Hindlimb muscle (tissue), 1 donor: ENCODE data around the gene MYH16. TPM values are rescaled to one million over a fixed set of nuclear protein-coding genes. Genes with fewer than 3 reads are reported as not detected.
"Not testable (repeated sequence)": the region's sequence is repeated elsewhere in the genome, so short reads cannot be mapped to it uniquely, and the experiment has no call there.

ENCODE experiments used
- DNase-seq: peaks from one replicate; pipeline ENCODE4 v3.0.0-alpha.2; 2013
- polyA plus RNA-seq: library from polyadenylated mRNA; unstranded; fragments of 120-200 nt; gene quantifications from one replicate; pipeline ENCODE4 v1.2.1, GENCODE V29; 2013; ENCODE audit not compliant: insufficient read length

The MYH16 gene
- 0.08 TPM for polyA plus RNA-seq

DNA sequence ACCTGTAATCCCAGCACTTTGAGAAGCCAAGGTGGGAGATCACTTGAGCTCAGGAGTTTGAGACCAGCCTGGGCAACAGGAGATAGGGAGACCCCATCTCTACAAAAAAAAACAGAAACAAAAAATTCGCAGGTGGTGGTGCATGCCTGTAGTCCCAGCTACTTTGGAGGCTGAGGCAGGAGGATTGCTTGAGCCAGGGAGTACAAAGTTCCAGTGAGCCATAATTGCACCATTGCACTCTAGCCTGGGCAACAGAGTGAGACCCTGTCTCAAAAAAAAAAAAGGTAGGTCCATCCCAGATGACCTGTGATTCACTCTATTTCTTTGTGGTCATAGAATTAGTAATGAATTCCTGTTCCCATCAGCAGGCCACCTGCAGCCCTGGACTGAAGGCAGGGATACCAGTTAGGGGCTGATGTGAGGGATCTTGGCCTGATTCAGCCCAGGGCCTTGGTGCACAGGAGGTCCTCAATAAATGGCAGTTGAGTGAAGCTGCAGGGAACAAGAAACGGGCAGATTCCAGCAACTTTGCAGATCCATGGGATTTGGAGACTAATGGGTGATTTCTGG, at the start of gene MYH16:
Gene MYH16 (plus strand): TSS at position 364 of the 570 bp plus-strand sequence.
- no peak for DNase-seq

- DNase-seq, result not testable (repeated sequence)
Observed at GRCh38 chr7:99224263-99224898, 48.3 kb upstream of the MYH16 start.

DNA sequence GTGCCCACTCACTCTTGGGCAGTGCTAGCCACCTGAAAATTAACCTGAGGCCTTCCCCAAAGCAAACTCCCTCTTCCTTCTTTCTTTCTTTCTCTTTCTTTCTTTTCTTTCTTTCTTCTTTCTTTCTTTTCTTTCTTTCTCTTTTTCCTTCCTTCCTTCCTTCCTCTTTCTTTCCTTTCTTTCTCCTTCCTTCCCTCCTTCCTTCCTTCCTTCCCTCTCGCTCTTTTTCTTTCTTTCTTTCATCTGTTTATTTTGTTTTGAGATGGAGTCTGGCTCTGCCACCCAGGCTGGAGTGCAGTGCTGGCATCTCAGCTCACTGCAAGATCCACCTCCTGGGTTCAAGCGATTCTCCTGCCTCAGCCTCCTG, 47.8 kb upstream of the MYH16 start:
- DNase-seq, result no peak

- DNase-seq, result no peak
Observed at GRCh38 chr7:99229234-99229633, 43.4 kb upstream of the MYH16 start.

GRCh38 chr7:99232082-99232770, 40.4 kb upstream of the MYH16 start:
- DNase-seq, result no peak

DNA sequence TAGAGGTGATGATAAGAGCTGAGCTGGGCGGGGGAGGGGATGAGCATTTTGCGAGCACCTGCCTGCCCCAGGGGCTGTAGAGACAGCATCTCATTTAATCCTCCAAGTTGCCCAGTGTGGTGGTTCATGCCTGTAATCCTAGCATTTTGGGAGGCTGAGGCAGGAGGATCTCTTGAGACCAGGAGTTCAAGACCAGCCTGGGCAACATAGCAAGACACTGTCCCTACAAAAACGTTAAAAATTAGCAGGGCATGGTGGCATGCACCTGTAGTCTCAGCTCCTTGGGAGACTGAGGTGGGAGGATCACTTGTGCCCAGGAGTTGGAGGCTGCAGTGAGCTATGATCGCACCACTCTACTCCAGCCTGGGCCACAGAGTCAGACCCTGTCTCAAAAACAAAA, 39.7 kb upstream of the MYH16 start:
- DNase-seq, result not testable (repeated sequence)

GRCh38 chr7:99234185-99234584, 38.5 kb upstream of the MYH16 start:
- no peak for DNase-seq

- DNase-seq, result no peak
Observed at GRCh38 chr7:99235925-99236324, 36.7 kb upstream of the MYH16 start.

DNA sequence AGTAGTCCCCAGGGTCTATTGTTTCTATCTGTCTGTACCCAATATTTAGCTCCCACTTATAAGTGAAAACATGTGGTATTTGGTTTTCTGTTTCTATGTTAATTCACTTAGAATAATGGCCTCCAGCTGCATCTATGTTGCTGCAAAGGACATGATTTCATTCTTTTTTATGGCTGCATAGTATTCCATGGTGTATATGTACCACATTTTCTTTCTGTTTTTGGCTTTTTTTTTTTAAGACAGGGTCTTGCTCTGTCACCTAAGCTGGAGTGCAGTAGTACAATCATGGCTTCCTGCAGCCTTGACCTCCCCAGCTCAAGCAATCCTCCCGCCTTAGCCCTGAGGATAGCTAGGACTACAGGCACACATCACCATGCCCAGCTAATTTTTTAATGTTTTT, 34.8 kb upstream of the MYH16 start:
- not testable (repeated sequence) for DNase-seq

DNA sequence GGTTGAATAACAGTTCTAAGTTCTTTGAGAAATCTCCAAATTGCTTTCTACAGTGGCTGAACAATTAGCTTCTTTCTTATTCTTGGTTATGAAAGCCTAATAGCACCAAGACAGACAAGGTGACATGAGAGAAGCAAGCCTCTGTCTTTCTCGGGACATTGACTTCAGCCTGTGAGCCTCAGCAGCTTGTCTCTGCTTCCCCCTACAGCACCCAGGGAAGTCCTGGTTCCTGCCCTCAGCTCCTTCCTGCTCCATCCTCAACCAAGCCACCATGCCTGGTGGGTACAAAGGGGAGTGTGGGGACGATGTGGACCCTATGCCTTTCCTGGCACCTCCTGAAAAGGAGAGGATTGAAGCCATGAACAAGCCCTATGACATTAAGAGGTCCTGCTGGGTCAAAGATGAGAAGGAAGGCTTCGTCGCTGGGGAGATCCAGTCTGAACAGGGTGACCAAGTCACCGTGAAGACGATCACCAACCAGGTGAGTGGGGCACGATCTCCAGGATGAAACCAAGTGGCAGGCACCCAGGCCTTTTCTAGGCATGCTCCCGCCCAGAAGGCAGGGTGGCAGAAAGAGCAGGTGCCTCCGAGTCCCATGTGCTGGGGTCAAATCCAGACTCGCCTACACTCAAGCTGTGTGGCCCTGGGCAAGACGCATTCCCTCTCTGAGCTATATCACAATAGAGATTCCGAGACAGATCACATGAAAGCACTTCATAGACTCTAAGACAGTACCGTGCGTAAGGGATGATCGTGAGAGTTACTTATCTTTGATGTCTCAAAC, 33.9 kb upstream of the MYH16 start:
- DNase-seq, result no peak

DNA sequence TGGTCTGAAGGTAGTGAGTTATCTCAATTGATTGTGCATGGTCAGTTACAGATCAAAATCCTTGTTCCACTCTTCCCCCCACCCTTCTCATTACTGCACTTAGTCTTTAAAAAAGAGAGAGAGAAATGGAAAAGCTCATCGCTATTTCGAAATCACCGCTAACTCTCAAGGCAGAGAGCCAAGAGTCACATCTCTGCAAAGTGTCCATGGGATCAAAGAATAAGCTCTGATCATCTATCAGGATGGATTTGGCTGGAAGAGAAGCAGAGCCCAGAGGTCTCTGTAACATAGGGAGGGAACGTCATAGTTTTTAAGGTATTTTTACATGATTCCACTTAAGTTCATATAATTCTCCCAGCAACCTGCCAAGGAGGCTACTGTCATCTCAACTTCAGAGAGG, 30.0 kb upstream of the MYH16 start:
- no peak for DNase-seq

GRCh38 chr7:99243751-99244337, 28.8 kb upstream of the MYH16 start:
- no peak for DNase-seq

GRCh38 chr7:99244939-99245338, 27.7 kb upstream of the MYH16 start:
- DNase-seq, result no peak

GRCh38 chr7:99248391-99249095, 24.1 kb upstream of the MYH16 start:
- DNase-seq, result no peak

DNA sequence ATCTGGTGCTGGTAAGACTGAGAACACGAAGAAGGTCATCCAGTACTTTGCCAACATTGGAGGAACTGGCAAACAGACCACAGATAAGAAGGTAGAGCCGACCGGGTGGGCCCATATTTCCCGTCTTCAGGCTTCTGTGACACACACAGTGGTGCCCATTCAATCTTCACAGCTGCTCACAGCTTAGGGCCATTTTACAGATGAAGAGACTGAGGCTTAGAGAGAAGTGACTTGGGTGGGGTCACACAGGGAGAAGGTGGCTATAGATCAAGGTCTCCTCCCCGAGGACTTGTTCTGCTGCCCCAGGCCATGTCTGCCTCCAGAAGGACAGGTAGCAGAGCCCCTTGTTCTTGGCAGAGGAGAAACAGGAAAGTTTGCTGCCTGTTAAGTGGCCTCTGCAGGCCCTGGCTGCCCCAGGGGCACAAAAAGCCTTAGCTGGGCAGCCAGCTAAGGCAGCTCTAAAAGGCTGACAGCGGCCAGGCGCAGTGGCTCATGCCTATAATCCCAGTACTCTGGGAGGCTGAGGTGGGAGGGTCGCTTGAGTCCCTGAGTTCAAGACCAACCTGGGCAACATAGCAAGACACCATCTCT, 22.6 kb upstream of the MYH16 start:
- no peak for DNase-seq

GRCh38 chr7:99252166-99252895, 20.3 kb upstream of the MYH16 start:
- no peak for DNase-seq

DNA sequence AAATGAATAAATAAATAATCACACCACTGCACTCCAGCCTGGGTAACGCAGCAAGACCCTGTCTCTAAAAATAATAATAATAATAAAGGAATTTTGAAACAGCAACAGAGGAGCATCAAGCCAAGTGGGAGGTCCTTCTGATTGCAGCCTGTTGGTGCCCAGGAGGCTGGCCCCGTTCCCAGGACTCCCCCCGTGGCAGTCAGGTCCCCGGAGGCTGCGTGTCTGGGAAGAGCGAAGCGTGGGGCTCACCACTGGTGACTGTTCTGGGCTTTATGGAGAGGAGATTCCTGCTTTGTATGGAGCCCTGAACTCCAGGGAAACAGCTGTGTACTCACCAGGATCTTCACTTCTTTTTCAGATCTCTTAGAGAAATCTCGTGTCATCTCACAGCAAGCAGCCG, 19.3 kb upstream of the MYH16 start:
- DNase-seq, result no peak

GRCh38 chr7:99254390-99254789, 18.2 kb upstream of the MYH16 start:
- no peak for DNase-seq

DNA sequence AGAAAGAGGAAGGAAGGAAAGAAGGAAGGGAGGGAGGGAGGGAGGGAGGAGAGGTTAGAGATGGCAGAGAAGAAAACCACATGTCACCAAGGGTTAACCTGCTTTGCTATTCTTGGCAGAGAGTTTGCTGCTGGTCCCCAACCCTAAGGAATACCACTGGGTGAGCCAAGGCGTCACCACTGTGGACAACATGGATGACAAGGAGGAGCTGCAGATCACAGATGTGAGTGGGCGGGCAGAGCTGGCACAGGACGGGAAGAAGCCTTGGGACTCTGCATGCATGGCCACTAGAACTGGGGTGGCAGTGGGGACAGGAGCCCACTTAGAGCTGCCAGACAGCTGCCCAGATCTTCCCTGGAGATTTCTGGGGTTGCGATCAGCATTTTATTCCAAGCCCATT, 17.2 kb upstream of the MYH16 start:
- no peak for DNase-seq

- DNase-seq, result no peak
Observed at GRCh38 chr7:99257065-99257464, 15.6 kb upstream of the MYH16 start.

- DNase-seq, result no peak
Observed at GRCh38 chr7:99257675-99258074, 15.0 kb upstream of the MYH16 start.
